GM18519 (cell line): ENCODE results near the gene PIP4K2C.
"Not testable (repeated sequence)": the region's sequence is repeated elsewhere in the genome, so short reads cannot be mapped to it uniquely, and the experiment has no call there.

ENCODE experiments used
- ATAC-seq: cut with Tn5 transposase; IDR thresholded peaks from one replicate; pipeline ENCODE4 v1.9.1; 2021; ENCODE audit warnings: mild to moderate bottlenecking, moderate library complexity; ENCODE audit not compliant: unreplicated experiment, low FRiP score

PIP4K2C gene

DNA sequence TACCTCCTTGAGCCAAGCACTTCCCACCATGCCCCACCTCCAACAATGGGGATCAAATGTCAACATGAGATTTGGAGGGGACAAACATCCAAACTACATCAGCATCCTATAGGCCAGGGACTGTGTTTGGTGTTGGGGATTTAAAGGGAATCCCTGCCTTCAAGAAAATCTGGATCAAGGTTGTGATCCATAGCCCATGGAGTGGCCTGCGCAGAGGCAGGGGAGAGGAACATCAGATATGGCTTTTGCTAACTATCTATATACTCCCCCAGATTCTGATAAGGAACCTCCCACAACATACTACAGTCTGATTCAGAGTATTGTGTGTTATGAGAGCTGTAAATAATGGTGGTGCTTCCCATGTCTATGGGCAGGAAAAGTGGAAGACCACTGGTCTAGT is 36.1 kb upstream of the PIP4K2C start:
- no peak for ATAC-seq

DNA sequence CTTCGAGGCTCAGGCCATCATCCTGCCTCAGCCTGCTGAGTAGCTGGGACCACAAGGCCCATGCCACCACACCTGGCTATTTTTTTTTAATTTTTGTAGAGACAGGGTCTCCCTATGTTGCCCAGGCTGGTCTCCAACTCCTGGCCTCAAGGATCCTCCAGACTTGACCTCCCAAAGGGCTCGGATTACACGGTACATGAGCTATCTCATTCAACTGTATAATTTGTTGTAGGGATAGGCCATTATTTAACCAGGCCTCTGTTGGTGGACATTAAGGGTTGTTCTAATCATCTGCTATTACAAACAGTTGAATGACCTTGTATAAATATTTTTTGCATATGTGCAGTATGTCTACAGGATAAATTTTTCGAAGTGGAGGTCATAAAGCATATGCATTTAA is 32.1 kb upstream of the PIP4K2C start:
- ATAC-seq, result no peak

DNA sequence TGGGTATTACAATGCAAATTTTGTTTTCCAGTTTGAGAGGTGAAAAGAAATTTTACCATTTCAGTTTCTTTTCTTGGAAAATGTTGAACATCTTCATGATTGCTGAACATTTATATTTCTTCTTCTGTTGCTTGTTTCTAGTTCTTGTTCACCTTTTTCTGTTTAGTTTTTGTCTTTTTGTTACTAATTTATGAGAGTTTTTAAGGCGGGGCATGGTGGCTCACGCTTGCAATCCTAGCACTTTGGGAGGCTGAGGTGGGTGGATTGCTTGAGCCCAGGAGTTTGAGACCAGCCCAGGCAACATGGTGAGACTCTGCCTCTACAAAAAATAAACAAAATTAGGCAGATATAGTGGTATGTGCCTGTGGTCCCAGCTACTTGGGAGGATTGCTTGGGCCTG is 30.5 kb upstream of the PIP4K2C start:
- ATAC-seq, result no peak

DNA sequence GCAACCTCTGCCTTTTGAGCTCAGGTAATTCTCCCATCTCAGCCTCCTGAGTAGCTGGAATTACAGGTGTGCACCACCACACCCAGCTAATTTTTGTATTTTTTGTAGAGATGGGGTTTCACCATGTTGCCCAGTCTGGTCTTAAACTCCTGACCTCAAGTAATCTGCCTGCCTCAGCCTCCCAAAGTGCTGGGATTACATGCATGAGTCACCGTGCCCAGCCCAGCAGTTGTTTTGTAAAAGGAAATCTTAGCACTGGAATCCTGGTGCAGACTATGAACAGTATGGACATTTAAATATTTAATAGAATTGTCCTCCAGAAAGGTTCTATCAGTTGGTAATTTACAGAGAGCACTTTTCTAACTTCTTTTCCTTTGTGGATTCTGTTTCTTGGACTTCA is 29.9 kb upstream of the PIP4K2C start:
- not testable (repeated sequence) for ATAC-seq

DNA sequence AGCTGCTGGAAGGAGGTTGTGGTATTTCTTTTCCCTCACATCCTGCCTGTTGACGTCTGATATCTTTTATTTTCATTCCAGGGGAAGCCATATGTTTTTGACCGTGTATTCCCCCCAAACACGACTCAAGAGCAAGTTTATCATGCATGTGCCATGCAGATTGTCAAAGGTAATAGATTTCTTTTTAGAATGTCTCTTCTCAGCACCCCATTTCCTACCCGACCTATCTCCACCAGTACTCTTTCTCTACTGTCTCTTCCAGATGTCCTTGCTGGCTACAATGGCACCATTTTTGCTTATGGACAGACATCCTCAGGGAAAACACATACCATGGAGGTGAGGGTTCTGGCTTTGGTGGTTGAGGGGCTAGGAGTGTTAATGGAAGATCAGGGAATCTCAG is 27.6 kb upstream of the PIP4K2C start:
- ATAC-seq, result no peak

DNA sequence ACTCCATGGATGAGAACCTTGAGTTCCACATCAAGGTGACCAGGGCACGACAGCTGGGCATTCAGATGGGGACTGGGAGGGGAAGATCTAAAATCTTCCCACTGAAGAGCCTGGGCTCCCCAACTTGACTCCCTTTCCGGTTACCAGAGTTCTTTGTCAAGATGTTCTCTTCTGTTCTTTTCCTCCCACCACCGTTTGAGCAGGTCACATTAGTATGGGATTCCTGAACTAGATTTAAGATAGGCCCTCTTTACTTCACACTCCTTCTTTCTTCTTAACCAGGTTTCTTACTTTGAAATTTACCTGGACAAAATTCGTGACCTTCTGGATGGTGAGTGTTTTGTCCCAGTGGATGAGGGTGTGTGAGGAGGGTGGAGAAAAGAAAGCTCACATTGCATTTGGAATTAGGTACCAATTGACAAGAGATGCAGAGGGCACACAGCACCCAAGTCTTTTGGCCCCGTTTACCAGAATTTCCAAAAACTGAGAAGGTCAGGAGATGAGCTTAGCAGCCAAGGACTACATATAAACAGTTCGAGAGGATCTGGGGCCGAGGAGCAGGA is 26.7 kb upstream of the PIP4K2C start:
- no peak for ATAC-seq

DNA sequence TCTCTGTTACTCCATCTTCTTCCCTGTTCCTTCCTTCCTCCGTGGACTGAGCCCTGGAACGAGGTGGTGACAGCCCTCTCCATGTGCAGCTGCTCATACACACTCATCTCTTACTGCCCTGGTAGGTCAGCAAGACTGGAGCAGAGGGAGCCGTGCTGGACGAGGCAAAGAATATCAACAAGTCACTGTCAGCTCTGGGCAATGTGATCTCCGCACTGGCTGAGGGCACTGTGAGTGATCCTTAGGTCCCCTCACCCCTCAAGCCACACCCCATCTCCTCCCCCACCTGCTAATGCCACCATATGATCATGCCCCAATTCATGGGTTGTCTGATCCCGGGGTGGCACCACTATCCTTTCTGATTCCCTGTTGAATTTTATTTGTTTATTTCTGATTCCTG is 22.2 kb upstream of the PIP4K2C start:
- no peak for ATAC-seq

DNA sequence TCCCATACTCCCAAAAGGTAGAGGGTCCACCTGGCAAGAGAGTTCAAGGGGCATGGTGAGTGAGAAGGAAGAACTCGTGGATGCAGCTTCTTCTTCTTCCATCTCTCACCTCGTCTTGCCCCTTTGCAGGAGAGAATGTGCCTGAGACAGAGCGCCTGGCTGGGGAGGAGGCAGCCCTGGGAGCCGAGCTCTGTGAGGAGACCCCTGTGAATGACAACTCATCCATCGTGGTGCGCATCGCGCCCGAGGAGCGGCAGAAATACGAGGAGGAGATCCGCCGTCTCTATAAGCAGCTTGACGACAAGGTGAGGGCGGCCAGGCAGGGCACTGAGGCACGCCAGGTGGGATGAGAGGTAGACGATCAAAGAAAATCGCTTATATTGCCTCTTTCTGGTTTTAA is 21.1 kb upstream of the PIP4K2C start:
- no peak for ATAC-seq

DNA sequence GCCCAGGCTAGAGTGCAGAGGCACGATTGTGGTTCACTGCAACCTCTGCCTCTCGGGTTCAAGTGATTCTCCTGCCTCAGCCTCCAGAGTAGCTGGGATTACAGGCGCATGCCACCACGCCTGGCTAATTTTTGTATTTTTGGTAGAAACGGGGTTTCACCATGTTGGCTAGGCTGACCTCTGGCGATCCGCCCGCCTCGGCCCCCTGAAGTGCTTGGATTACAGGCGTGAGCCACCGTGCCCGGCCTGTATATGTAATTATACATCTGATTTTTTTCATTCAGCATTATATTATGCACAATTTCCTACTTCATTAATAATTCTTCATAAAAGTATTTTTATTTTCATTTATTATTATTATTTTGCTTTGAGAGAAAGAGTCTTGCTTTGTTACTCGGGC is 20.6 kb upstream of the PIP4K2C start:
- not testable (repeated sequence) for ATAC-seq

DNA sequence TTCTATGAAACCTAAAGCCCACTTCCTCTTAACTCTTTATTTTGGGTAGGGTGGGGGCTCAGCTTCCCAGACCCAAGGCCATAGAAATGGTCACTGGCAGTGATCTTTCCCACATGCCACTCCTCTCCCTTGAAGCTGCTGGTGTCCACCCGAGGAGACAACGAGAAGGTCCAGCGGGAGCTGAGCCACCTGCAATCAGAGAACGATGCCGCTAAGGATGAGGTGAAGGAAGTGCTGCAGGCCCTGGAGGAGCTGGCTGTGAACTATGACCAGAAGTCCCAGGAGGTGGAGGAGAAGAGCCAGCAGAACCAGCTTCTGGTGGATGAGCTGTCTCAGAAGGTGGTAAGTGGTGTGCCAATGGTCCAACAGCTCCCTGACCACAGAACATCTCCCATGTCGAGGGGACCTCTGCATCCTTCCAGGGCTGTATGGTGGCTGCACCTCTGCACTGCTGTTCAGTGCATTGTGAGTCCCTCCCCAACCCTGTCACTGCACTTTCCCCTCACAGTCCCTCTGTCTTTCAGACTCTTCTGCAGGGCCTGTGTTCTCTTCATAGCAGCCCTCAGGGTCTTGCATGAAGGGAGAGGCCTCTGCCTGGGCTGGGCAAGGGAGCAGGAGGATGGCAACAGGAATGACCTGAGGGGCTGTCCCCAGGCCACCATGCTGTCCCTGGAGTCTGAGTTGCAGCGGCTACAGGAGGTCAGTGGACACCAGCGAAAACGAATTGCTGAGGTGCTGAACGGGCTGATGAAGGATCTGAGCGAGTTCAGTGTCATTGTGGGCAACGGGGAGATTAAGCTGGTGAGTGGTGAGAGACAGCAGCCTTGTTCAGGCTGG is 18.8 kb upstream of the PIP4K2C start:
- ATAC-seq, result no peak

DNA sequence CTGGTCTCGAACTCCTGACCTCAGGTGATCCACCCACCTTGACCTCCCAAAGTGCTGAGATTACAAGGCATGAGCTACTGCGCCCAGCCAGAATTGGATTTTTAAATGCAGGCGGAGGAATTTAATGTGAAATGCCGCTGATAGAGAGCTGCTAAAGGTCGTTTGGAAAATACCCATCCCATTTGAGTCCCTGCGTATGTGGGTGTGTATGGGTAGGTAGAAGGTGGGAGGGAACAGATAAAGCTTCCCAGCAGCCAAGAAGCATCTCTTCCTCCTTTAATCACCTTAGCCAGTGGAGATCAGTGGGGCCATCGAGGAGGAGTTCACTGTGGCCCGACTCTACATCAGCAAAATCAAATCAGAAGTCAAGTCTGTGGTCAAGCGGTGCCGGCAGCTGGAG is 16.2 kb upstream of the PIP4K2C start:
- ATAC-seq, result no peak

DNA sequence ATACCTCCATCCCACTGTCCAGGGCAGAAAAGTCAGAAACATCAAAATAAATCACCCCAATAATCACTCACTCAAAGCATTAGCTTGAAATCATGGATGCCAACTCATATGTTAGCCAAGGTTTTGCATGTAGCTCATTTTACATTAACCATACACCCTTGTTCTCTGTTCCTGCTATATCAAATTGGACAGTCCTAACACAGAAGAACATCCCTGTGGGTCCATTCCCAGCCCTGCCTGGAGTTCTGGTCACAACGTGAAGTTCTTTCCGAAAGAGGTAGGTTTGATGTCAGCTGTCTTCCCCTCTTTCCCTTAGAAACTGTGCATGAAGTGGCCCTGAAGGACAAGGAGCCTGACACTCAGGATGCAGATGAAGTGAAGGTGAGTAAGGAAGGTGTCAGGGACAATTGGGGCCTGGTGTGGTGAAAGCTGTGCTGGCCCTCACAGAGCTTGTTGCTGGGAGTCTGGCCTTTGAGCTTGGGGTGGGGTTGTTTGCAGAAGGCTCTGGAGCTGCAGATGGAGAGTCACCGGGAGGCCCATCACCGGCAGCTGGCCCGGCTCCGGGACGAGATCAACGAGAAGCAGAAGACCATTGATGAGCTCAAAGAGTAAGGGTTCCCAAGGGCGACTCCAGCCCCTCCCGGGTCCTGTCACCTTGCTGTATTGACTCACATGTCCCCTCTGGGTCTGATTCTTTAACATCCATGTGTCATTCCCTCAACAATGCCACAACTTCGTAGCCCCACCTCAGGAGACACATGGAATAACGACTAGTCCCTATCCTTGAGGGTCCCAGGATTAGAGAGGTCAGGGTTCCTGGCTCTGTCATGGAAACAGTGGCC is 15.0 kb upstream of the PIP4K2C start:
- ATAC-seq, result no peak

DNA sequence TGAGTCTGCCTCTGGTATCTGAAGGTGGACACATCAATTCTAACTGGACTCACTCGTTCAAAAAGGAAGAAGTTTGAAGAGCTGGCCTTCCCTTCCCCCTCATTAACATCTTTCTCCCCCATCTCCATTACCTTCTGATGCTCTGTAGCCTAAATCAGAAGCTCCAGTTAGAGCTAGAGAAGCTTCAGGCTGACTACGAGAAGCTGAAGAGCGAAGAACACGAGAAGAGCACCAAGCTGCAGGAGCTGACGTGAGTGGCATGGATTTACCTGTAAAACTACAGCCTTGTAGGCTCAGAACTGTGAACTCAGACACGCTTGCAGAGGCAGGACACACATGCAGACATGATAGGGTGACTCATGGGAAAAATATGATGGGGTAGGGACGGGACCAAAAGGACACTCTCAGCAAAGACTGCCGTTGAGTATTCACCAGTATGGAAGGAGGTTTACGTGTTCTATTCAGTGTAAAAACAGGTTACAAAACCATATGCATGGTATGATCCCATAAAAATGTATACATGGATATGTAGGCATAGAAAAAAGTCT is 14.3 kb upstream of the PIP4K2C start:
- no peak for ATAC-seq

DNA sequence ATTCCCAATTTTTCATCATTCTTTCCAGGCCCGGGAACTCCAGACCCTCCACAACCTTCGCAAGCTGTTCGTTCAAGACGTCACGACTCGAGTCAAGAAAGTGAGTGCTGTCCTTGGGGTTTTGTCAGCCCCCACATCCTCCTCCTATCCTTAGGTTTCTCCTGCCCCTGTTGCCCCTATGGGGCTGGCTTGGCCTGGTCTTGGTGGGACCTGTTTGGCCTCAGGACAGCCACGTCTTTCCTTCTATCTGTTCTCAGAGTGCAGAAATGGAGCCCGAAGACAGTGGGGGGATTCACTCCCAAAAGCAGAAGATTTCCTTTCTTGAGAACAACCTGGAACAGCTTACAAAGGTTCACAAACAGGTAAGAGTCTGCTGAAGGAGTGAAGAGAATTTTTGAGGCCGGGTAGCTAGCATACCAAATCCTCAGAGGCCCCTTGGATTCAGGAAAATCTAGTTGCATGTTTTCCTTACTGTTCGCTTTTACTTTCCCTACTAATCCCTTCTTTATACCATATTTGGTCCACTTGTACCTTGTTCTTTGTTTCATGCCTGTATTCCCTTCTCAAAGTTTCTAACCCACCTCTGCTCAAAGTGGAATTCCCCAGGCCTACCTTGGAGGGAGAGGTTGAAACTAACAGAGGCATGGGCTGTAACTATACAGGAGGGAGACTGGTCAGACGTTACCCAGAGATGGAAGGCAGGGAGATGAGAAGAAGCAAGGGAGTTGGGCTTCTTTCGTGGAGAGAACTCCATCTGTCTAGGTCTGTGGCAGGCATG is 12.8 kb upstream of the PIP4K2C start:
- no peak for ATAC-seq

DNA sequence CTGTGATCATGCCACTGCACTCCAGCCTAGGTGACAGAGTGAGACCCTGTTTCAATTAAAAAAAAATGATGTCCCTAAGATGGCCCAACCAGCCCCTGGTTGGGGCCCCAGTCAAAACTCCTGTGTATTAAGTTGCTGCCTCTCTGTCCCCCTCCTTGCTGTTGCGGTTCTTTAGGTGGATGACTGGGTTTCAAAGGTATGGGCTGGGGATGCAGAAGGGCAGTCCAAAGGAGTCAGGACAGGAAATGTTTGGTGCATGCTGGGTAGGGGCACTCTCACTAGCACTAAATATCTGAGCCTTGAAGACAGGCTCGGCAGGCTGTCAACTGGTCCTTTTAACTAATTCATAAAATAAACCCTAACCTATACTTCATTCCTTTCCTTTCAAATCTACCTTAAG is 12.0 kb upstream of the PIP4K2C start:
- no peak for ATAC-seq

DNA sequence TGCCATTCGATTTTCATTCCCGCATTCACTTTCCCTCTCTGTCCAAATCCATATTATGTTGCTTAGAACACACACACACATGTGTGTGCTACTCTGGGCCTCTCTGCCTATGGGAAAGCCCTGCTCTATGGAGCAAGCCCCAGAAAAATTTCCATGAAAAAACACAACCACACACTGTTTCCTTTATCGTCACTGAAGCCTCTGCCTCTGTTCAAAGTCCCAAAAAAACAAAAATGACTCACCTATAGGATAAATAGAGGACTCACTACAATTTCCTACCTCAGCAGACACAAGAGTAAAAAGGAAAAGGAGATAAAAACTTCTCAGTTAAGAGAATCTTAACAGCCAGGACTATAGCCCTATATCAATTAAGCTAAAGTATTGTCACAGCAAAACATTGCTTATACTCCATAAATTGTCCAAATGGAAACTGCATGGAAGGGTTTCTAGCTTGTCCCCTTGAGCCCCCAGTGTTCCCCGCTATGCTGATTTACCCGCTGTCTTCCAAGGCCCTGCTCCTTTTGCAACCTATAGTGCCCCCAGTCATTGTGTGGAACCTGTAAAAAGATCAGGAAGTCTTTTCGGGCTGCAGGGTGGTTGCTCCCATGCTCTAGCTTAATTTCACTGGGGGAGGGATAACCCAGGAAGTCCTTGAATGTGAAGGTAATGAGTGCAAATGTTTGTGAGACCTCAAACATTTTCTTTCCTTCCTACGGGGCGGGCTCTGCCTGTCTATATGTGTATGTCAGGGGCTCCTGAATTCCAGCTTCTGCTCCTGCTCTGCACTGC is 11.1 kb upstream of the PIP4K2C start:
- no peak for ATAC-seq

DNA sequence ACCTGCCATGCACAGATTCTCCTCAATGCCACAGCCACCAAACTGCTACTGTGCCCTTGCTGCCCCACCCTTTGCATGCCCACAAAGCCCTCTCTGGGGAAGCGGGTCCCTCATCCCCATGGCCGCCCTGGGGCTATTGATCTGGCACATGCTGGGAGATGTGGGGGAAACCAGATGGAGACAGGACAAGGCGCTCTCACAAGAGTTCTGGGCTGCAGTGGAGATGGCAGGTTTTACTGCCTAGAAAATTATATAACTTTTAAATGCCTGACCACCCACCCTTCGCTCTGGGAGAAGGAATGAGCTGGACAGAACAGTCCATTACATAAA is 10.6 kb upstream of the PIP4K2C start:
- ATAC-seq, result no peak

DNA sequence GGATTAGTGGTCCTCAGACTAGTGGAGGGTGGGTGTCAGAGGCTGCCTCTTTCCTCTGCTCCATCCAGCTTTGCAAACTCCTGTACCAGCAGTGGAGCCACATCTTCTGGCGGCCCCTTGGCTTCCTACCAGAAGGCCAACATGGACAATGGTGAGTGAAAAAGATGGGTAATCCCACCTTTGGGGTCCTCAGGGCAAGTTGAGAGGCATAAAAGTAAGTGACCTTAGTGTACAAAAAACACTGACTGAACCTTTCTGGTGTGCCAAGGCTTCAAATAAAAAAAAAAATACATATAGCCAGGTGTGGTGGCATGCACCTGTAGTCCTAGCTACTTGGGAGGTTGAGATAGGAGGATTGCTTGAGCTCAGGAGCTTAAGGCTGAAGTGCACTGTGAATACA is 9.2 kb upstream of the PIP4K2C start:
- no peak for ATAC-seq

DNA sequence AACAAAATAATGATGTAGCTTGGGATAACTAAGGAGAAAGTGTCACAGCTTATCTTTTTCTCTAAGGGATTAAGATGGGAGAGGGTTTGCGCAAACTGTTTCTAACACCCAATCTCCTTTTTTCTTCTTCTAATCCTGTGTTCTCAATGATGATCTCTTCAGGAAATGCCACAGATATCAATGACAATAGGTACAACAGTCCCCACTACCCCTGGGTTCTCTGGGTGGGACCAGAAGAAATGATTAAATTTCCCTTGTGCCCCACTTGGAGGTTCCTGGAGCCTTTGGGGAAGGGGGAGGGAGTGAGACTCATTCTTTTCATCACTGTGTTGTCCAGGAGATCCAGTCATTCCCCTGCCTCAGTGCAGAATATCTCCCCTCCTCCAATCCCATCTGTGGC is 8.6 kb upstream of the PIP4K2C start:
- no peak for ATAC-seq
